Gastroesophageal sphincter (tissue), 3 donors: ENCODE results near the gene MYO3B.

ENCODE experiments used
- CTCF ChIP-seq, 4 experiments: fragments of 200-600 bp in 2 of 4; fragments of 450-650 bp in 2 of 4; sonication (generic) in 1 of 4; IDR thresholded peaks; one replicate each; pipeline ENCODE4 v1.5.1; 2017 to 2019; ENCODE audit warnings: antibody characterized with exemption in 4 of 4, mild to moderate bottlenecking in 2 of 4, moderate library complexity in 2 of 4
- EP300 ChIP-seq: sonication (generic); formaldehyde crosslinking; IDR thresholded peaks from one replicate; pipeline ENCODE4 v1.6.1; 2017; ENCODE audit warnings: antibody characterized with exemption, mild to moderate bottlenecking
- POLR2A ChIP-seq, 2 donors: fragments of 450-650 bp; IDR thresholded peaks; one replicate each; pipeline ENCODE4 v1.6.1; 2017; ENCODE audit warnings: antibody characterized with exemption in 2 of 2, mild to moderate bottlenecking in 2 of 2, moderate library complexity in 1 of 2

DNA sequence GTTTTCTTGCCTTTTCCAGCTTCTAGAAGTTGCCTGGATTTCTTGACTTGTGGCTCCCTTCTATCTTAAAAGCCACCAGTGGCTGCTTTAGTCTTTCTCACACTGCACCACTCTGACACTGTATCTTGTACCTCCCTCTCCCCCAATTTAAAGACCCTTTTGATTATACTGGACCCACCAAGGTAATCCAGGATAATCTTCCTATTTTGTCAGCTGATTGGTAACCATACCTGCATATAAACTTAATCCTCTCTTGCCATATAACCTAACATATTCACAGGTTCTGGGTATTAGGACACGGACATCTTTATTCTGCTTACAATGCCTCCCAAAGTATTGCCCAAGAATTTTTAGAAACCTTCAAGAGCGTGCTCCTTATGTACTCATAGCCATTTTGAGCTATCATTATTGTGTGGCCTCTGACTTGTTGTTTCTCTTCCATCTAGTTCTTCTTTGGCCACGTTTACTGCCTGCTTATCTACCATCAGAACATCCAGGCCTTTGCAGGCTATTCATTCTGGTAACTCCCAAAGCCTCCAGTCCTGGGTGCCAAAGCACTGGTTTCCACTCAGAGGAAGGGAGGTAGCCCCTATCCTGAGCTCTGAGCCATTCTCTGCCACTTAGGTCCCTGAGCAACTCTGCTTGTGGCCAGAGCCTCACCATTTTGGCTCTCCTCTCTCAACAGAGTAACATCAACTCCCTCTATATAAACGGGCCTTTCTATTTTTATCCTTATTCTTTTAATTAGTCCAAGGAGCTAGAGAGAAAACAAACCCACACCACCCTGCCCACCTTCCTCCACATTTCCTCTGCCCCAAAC is 70.8 kb downstream of the MYO3B start:
- no peak for TF ChIP-seq POLR2A (IDR thresholded peaks at IDR 0.05)
- no peak for TF ChIP-seq CTCF (IDR thresholded peaks at IDR 0.05)
- no peak for TF ChIP-seq EP300
